ENCODE results near the gene PPP1R15B. TPM values are rescaled to one million over a fixed set of nuclear protein-coding genes. Genes with fewer than 3 reads are reported as not detected.
A peak's percentile ranks its signal among the peaks of the same experiment; 100 is the strongest.

PPP1R15B gene
- 10 to 100 TPM; 44.4 to 53.2 (median 50.9) TPM for total RNA-seq

- peak; percentile 92 for TF ChIP-seq POLR2AphosphoS5 (IDR thresholded peaks at IDR 0.05)
- TF ChIP-seq CTCF (IDR thresholded peaks at IDR 0.05): no peak
- TF ChIP-seq EP300 (IDR thresholded peaks at IDR 0.05): peak; percentile 34
- peak; percentile 91 for TF ChIP-seq POLR2A (IDR thresholded peaks at IDR 0.05)
- peak; percentile 96 for ATAC-seq
- H3K36me3 ChIP-seq: no peaks in the 10 kb centered on the region
- WGBS, 2 donors (ENCODE audit: low coverage in 1 of 2): 0% methylated on average over 5 of the region's 69 CpGs; no CpG with 5 or more reads in 1 of the 2 donors
- peaks cover 0 to 27% (median 0%) of the 10 kb centered on the region in 3 donors for H3K4me1 ChIP-seq
- H3K27ac ChIP-seq: peak within 1 kb of the TSS; percentile 91 to 100 (median 98)
- H3K27me3 ChIP-seq: no peaks in the 10 kb centered on the region
- H3K4me3 ChIP-seq: peak within 1 kb of the TSS; percentile 70 to 94
- H3K9me3 ChIP-seq: no peaks in the 10 kb centered on the region
Observed at GRCh38 chr1:204411451-204412204, at the start of gene PPP1R15B. Gene PPP1R15B, minus strand, starts transcription at chr1:204411817. Its CDS starts 406 bp downstream, at chr1:204411411.

DNA sequence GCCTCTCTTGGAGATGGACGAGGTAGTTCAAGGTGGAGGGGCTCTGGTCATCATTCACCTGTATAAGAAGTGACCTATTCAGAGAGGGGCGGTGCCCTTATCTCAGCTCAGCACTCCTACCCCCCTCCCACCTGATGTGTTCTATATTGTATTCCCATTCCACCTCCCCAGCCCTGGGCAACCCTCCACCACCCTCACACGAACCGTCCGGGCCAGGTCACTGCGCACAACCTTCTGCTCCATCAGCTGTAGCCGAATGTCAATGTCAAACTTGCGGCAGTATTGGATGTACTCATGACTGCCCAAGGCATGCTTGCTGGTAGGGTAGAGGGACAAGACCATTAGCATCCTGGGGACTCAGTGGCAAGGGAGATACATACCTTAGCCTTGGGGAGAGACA is 48.7 kb upstream of the PPP1R15B start:
- peaks cover 0 to 83% of the 10 kb centered on the region in 2 donors for H3K36me3 ChIP-seq
- no peaks in the 10 kb centered on the region for H3K9me3 ChIP-seq
- H3K27me3 ChIP-seq: no peaks in the 10 kb centered on the region
- peaks cover 0 to 68% (median 26%) of the 10 kb centered on the region in 3 donors for H3K4me1 ChIP-seq
- peak overlapping the region in 2 of 4 donors; percentile 48 to 62 for H3K27ac ChIP-seq
- H3K4me3 ChIP-seq: no peak overlapping the region
- no peak for ATAC-seq
- no peak for TF ChIP-seq EP300 (IDR thresholded peaks at IDR 0.05)
- TF ChIP-seq POLR2AphosphoS5 (IDR thresholded peaks at IDR 0.05): no peak
- 100% methylated on average over 2 of the region's 8 CpGs; no CpG with 5 or more reads in 1 of the 2 donors for WGBS, 2 donors (ENCODE audit: low coverage in 1 of 2)

GRCh38 chr1:204459706-204460105 is 48.1 kb upstream of the PPP1R15B start:
- WGBS, 2 donors (ENCODE audit: low coverage in 1 of 2): 40% methylated on average over 1 of the region's 4 CpGs; no CpG with 5 or more reads in 1 of the 2 donors
- Histone ChIP-seq H3K4me1 (peaks cover 0 to 68% (median 22%) of the 10 kb centered on the region in 3 donors), H3K36me3 (peaks cover 0 to 89% of the 10 kb centered on the region in 2 donors), H3K4me3 (no peak overlapping the region), H3K27ac (no peak overlapping the region), H3K27me3 (no peaks in the 10 kb centered on the region), H3K9me3 (no peaks in the 10 kb centered on the region)
- TF ChIP-seq CTCF (IDR thresholded peaks at IDR 0.05): no peak
- no peak for TF ChIP-seq EP300 (IDR thresholded peaks at IDR 0.05)
- no peak for TF ChIP-seq POLR2A (IDR thresholded peaks at IDR 0.05)
- no peak for TF ChIP-seq POLR2AphosphoS5 (IDR thresholded peaks at IDR 0.05)
- ATAC-seq: no peak

DNA sequence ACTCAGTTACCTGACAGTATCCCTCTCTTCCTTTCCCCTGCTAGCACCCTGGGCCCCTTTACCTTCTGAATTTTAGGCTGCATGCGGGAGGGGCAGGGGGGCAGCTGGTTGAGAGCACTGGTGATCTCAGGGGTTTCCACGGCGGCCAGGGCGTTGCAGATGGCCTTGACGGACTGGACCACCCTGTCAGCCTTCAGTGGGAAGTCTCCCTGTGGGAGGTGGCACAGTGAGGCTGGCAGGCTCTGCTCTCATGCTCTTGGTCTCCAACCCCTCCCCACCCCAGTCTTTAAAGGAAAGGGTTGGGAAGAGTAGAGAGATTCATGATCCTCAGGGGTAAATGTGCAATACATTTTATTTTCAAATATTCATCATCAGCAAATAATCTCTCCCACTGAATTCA is 46.0 kb upstream of the PPP1R15B start:
- H3K36me3 ChIP-seq: peaks cover 0 to 96% of the 10 kb centered on the region in 2 donors
- WGBS, 2 donors (ENCODE audit: low coverage in 1 of 2): 73% methylated on average over 3 of the region's 5 CpGs; no CpG with 5 or more reads in 1 of the 2 donors

More for the DNA sequence above, 46.0 kb upstream of the PPP1R15B start:
- no peak for TF ChIP-seq CTCF (IDR thresholded peaks at IDR 0.05)
- TF ChIP-seq POLR2AphosphoS5 (IDR thresholded peaks at IDR 0.05): no peak
- no peak for TF ChIP-seq EP300 (IDR thresholded peaks at IDR 0.05)
- TF ChIP-seq POLR2A (IDR thresholded peaks at IDR 0.05): no peak
- peak overlapping the region in 2 of 4 donors; percentile 27 to 56 for H3K27ac ChIP-seq
- no peak for ATAC-seq
- no peaks in the 10 kb centered on the region for H3K9me3 ChIP-seq
- H3K4me1 ChIP-seq: peaks cover 0 to 49% (median 5%) of the 10 kb centered on the region in 3 donors
- no peak overlapping the region for H3K4me3 ChIP-seq
- no peaks in the 10 kb centered on the region for H3K27me3 ChIP-seq

Measured in gastroesophageal sphincter (tissue), 4 donors.